ENCODE measurements around the gene RNF19B.

DNA sequence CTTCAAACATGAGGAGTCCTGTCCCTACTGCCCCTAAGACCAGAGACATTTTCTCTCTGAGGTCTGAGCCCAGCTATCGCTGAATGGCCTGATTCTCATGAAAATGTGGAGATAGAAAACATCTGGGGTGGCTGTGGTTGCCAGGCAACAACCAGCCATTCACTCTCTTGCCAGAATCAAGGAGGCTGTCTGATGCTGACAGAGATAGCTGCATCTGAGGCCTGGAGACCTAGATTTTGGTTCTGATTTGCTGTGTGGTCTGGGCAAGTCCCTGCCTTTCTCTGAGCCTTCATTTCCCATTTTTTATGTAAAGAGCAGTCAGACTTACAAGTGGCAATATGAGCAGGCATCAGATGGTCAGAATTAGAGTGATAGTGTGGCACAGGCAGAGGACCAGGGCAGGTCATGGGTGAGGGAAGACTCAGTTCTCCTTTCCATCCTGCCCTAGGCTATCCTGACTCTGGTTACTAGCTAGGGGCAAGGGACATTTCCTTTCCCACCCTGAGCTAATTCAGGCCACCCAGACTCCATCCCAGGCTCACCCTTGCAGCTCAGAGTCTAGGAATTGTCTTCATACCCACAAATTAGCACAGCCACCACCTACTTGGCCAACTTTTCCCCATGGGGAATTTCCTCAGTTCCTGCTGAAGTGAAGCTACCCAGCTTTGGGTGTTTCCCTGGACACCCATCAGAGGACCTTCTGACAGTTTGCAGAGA lies 20.0 kb upstream of the RNF19B start:
- TF ChIP-seq, protein P1, sequence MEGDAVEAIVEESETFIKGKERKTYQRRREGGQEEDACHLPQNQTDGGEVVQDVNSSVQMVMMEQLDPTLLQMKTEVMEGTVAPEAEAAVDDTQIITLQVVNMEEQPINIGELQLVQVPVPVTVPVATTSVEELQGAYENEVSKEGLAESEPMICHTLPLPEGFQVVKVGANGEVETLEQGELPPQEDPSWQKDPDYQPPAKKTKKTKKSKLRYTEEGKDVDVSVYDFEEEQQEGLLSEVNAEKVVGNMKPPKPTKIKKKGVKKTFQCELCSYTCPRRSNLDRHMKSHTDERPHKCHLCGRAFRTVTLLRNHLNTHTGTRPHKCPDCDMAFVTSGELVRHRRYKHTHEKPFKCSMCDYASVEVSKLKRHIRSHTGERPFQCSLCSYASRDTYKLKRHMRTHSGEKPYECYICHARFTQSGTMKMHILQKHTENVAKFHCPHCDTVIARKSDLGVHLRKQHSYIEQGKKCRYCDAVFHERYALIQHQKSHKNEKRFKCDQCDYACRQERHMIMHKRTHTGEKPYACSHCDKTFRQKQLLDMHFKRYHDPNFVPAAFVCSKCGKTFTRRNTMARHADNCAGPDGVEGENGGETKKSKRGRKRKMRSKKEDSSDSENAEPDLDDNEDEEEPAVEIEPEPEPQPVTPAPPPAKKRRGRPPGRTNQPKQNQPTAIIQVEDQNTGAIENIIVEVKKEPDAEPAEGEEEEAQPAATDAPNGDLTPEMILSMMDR (IDR thresholded peaks at IDR 0.05; ENCODE audit: borderline replicate concordance, extremely low read depth, low read length, poor library complexity, severe bottlenecking): no peak
- TF ChIP-seq EZH2 (IDR thresholded peaks at IDR 0.05; ENCODE audit: borderline replicate concordance, low read depth, low read length, severe bottlenecking): no peak
